ENCODE results near the gene RBM23. TPM values are rescaled to one million over a fixed set of nuclear protein-coding genes. Genes with fewer than 3 reads are reported as not detected.

RBM23 gene
- total RNA-seq, 1 donor from 2014 or later, result 110 TPM

DNA sequence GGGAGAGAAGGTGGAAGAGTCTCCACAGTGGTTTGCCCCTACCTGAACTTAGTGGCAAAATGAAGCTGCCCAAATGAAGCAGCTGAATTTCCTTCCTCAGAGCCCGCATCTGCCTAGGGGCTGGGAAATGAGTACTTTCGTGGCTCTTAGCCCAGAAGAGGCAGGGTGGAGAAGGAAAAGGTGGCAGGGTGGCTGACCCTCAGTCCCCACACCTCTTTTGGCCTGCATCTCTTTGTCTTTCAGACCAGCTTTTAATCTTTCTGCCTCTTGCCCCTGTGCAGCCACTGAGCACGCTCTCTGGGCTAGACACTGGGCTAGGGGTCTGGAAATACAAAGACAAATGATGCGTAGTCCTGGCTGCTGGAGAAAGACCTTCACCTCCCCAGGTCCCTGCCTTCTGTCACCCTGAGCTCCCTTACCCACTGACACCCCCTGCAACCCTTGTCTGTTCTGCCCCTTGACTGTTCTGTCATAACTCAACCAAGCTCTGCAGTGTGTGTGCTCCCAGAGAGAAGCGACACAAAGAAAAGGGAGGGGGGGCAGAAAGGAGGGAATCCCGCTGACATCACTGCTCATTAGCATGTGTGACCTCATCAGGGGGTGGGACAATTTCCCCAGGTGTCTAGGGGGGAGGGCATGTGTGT is 36.3 kb downstream of the RBM23 start:
- Mint-ChIP-seq H3K36me3 (ENCODE audit: insufficient read depth) (peaks cover 9% of the 10 kb centered on the region), H3K4me1 (ENCODE audit: low read depth) (peaks cover 37% of the 10 kb centered on the region), H3K9me3 (ENCODE audit: low read depth) (no peaks in the 10 kb centered on the region), H3K4me3 (ENCODE audit: low read depth) (peak overlapping the region; percentile 86), H3K27me3 (no peaks in the 10 kb centered on the region), H3K27ac (peak overlapping the region; percentile 98)
- peak; percentile 53 for DNase-seq (ENCODE audit: low spot score, unreplicated experiment)
- TF ChIP-seq, protein P1, sequence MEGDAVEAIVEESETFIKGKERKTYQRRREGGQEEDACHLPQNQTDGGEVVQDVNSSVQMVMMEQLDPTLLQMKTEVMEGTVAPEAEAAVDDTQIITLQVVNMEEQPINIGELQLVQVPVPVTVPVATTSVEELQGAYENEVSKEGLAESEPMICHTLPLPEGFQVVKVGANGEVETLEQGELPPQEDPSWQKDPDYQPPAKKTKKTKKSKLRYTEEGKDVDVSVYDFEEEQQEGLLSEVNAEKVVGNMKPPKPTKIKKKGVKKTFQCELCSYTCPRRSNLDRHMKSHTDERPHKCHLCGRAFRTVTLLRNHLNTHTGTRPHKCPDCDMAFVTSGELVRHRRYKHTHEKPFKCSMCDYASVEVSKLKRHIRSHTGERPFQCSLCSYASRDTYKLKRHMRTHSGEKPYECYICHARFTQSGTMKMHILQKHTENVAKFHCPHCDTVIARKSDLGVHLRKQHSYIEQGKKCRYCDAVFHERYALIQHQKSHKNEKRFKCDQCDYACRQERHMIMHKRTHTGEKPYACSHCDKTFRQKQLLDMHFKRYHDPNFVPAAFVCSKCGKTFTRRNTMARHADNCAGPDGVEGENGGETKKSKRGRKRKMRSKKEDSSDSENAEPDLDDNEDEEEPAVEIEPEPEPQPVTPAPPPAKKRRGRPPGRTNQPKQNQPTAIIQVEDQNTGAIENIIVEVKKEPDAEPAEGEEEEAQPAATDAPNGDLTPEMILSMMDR (IDR thresholded peaks at IDR 0.05; ENCODE audit: unreplicated experiment), result no peak

DNA sequence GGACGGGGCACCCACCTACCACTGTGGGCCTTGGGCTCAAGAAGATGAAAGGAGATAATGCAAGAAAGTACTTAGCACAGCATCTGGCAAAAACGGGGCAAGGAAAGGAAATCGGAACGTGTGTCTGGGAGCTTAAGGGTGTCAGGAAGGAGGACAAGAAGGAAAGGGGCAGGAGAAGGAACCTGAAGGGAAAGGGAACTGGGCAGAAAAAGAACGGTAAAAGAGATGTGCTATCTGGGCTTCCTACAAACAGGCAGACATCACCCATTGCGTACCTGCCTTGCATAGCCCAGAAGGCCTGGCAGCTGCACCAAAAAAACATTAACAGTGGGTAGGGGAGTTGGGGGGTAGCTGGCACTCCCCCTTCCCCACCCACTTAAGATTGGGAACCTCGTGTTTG is 36.9 kb downstream of the RBM23 start:
- Mint-ChIP-seq H3K36me3 (ENCODE audit: insufficient read depth) (peaks cover 11% of the 10 kb centered on the region), H3K4me3 (ENCODE audit: low read depth) (no peak overlapping the region), H3K9me3 (ENCODE audit: low read depth) (no peaks in the 10 kb centered on the region), H3K27me3 (no peaks in the 10 kb centered on the region), H3K4me1 (ENCODE audit: low read depth) (peaks cover 32% of the 10 kb centered on the region), H3K27ac (peak overlapping the region; percentile 98)
- DNase-seq (ENCODE audit: low spot score, unreplicated experiment), result no peak
- TF ChIP-seq, protein P1 (IDR thresholded peaks at IDR 0.05; ENCODE audit: unreplicated experiment), result no peak

DNA sequence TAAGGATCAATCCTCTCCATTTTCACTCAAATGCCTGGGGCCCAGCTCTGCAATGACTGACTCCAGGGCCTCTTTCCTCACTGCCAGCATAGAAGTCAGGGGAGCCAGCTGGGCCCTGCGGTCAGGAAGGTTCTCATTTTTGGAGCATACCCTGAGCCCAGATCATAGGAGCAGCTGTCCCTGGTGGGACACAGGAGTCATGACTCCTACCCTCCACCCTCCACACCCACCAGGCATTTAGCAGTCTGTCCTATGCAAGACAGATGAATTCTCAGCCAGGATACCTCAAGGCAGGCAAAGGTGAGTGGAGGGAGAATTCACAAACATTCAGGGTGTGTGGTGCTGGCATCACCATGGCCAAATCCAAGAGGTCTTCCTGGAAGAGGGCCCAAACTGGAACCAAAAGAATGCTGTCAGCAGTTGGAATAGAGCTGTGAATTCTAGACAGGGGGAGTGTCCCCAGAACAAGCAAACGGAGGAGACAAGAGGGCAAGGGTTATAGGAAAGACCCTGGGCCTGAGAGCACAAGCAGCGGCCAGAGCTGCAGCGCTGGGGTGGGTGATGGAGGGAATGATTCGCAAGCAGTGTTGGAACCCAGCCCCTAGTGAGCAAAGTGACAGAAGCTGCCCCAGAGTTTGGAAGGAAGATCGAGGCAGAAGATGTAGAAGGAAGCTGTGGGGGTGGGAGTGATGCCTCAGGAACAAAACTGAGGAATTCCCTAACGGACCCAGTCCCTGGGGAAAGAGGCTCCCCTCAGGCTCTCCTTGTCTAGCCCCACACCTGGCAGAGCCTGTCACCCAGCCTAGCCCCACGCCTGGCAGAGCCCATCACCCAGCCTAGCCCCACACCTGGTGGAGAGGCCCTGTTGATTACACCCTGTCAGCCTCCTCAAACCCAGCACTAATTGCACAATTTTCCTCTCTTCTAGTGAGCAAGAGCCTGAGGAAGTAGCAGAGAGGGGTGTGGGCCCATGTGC is 40.4 kb downstream of the RBM23 start:
- Mint-ChIP-seq H3K27me3 (no peaks in the 10 kb centered on the region), H3K27ac (no peak overlapping the region)
- DNase-seq (ENCODE audit: low spot score, unreplicated experiment), result no peak

DNA sequence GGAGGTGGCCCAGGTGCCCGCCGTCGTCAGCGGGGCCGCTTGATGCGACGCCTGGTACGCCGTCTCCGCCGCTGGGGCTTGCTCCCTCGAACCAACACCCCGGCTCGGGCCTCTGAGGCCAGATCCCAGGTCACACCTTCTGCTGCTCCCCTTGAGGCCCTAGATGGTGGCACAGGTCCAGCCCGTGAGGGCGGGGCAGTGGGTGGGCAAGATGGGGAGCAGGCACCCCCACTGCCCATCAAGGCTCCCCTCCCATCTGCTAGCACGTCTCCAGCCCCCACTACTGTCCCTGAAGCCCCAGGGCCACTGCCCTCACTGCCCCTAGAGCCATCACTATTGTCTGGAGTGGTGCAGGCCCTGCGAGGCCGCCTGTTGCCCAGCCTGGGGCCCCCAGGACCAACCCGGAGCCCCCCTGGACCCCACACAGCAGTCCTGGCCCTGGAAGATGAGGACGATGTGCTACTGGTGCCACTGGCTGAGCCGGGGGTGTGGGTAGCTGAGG is 41.9 kb downstream of the RBM23 start:
- DNase-seq (ENCODE audit: low spot score, unreplicated experiment), result no peak
- H3K36me3 Mint-ChIP-seq (ENCODE audit: insufficient read depth), result peaks cover 13% of the 10 kb centered on the region
- H3K9me3 Mint-ChIP-seq (ENCODE audit: low read depth), result no peaks in the 10 kb centered on the region
- TF ChIP-seq, protein P1 (IDR thresholded peaks at IDR 0.05; ENCODE audit: unreplicated experiment), result no peak
- peaks cover 9% of the 10 kb centered on the region for H3K4me1 Mint-ChIP-seq (ENCODE audit: low read depth)
- no peaks in the 10 kb centered on the region for H3K27me3 Mint-ChIP-seq
- no peak overlapping the region for H3K27ac Mint-ChIP-seq
- H3K4me3 Mint-ChIP-seq (ENCODE audit: low read depth), result no peak overlapping the region

More for the DNA sequence above, 40.4 kb downstream of the RBM23 start:
- TF ChIP-seq, protein P1 (IDR thresholded peaks at IDR 0.05; ENCODE audit: unreplicated experiment), result no peak
- Mint-ChIP-seq H3K4me3 (ENCODE audit: low read depth) (no peak overlapping the region), H3K36me3 (ENCODE audit: insufficient read depth) (peaks cover 11% of the 10 kb centered on the region), H3K9me3 (ENCODE audit: low read depth) (no peaks in the 10 kb centered on the region), H3K4me1 (ENCODE audit: low read depth) (peaks cover 17% of the 10 kb centered on the region)

DNA sequence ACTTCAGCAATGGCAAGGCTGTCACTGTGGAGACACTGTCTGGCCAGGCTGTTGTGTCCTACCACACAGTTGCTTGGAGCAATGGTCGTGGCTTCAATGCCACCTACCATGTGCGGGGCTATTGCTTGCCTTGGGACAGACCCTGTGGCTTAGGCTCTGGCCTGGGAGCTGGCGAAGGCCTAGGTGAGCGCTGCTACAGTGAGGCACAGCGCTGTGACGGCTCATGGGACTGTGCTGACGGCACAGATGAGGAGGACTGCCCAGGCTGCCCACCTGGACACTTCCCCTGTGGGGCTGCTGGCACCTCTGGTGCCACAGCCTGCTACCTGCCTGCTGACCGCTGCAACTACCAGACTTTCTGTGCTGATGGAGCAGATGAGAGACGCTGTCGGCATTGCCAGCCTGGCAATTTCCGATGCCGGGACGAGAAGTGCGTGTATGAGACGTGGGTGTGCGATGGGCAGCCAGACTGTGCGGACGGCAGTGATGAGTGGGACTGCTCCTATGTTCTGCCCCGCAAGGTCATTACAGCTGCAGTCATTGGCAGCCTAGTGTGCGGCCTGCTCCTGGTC is 43.1 kb downstream of the RBM23 start:
- peaks cover 13% of the 10 kb centered on the region for H3K36me3 Mint-ChIP-seq (ENCODE audit: insufficient read depth)
- no peaks in the 10 kb centered on the region for H3K27me3 Mint-ChIP-seq
- TF ChIP-seq, protein P1 (IDR thresholded peaks at IDR 0.05; ENCODE audit: unreplicated experiment), result no peak
- DNase-seq (ENCODE audit: low spot score, unreplicated experiment), result no peak
- no peak overlapping the region for H3K27ac Mint-ChIP-seq
- peaks cover 9% of the 10 kb centered on the region for H3K4me1 Mint-ChIP-seq (ENCODE audit: low read depth)
- no peaks in the 10 kb centered on the region for H3K9me3 Mint-ChIP-seq (ENCODE audit: low read depth)
- no peak overlapping the region for H3K4me3 Mint-ChIP-seq (ENCODE audit: low read depth)
